NB4 (cell line): ENCODE data around the gene SCN8A.

Source experiments
- DNase-seq: peaks from one replicate; pipeline ENCODE4 v3.0.0; 2010; ENCODE audit warnings: low read depth
- H3K4me3 ChIP-seq: one replicate; pipeline ENCODE4 v1.5.1; 2011; ENCODE audit warnings: mild to moderate bottlenecking, low read depth, low read length, moderate library complexity
- CTCF ChIP-seq: IDR thresholded peaks from one replicate; pipeline ENCODE4 v1.5.1; 2012; ENCODE audit warnings: low read depth, low read length
- MAX ChIP-seq: IDR thresholded peaks from 2 replicates; pipeline ENCODE4 v1.6.1; 2011; ENCODE audit warnings: low read depth, low read length
- MYC ChIP-seq: IDR thresholded peaks from 2 replicates; pipeline ENCODE4 v1.6.1; 2011; ENCODE audit warnings: low read depth, low read length
- POLR2A ChIP-seq: IDR thresholded peaks from 2 replicates; pipeline ENCODE4 v1.6.1; 2011; ENCODE audit warnings: mild to moderate bottlenecking; ENCODE audit not compliant: insufficient read length; ENCODE audit errors: extremely low read depth

Gene SCN8A

GRCh38 chr12:51714666-51715065 lies 123.6 kb downstream of the SCN8A start:
- TF ChIP-seq POLR2A: no peak
- TF ChIP-seq CTCF: no peak
- no peak for TF ChIP-seq MAX
- TF ChIP-seq MYC: no peak
- DNase-seq: no peak
- no peak overlapping the region for H3K4me3 ChIP-seq

GRCh38 chr12:51717326-51717925 lies 126.4 kb downstream of the SCN8A start:
- TF ChIP-seq CTCF: no peak
- TF ChIP-seq MAX: no peak
- TF ChIP-seq MYC: no peak
- TF ChIP-seq POLR2A: no peak
- H3K4me3 ChIP-seq: no peak overlapping the region
- DNase-seq: no peak

- no peak overlapping the region for H3K4me3 ChIP-seq
- peak; percentile 6 for DNase-seq
- TF ChIP-seq MAX: no peak
- no peak for TF ChIP-seq CTCF
- TF ChIP-seq MYC: no peak
- no peak for TF ChIP-seq POLR2A
Observed at GRCh38 chr12:51721282-51721940, 130.4 kb downstream of the SCN8A start.

- TF ChIP-seq MYC: no peak
- TF ChIP-seq POLR2A: no peak
- no peak for TF ChIP-seq CTCF
- TF ChIP-seq MAX: no peak
- no peak overlapping the region for H3K4me3 ChIP-seq
- no peak for DNase-seq
Observed at GRCh38 chr12:51722431-51722830, 131.4 kb downstream of the SCN8A start.

- no peak overlapping the region for H3K4me3 ChIP-seq
- no peak for TF ChIP-seq CTCF
- no peak for TF ChIP-seq POLR2A
- no peak for TF ChIP-seq MYC
- no peak for TF ChIP-seq MAX
- no peak for DNase-seq
Observed at GRCh38 chr12:51726161-51726560, 135.1 kb downstream of the SCN8A start.
